ENCODE measurements around the gene MMP11.

Gene MMP11

GRCh38 chr22:23833017-23833751 lies 60.5 kb downstream of the MMP11 start:
- no peak for DNase-seq
